A549 treated with Mapracorat at 1 μM for 4 hours (cell line): Measurements from ENCODE around the gene DPYSL4. TPM values are rescaled to one million over a fixed set of nuclear protein-coding genes. Genes with fewer than 3 reads are reported as not detected.

Source experiments
- total RNA-seq: library from RNA; stranded (reverse); fragments of 200-300 nt; extraction: Qiagen RNA extraction; gene quantifications from 5 replicates; pipeline ENCODE4 v1.2.3, GENCODE V29; 2022

The DPYSL4 gene
- total RNA-seq: 15.2 to 21.3 TPM (median 18.9 TPM) in 5 replicates

DNA sequence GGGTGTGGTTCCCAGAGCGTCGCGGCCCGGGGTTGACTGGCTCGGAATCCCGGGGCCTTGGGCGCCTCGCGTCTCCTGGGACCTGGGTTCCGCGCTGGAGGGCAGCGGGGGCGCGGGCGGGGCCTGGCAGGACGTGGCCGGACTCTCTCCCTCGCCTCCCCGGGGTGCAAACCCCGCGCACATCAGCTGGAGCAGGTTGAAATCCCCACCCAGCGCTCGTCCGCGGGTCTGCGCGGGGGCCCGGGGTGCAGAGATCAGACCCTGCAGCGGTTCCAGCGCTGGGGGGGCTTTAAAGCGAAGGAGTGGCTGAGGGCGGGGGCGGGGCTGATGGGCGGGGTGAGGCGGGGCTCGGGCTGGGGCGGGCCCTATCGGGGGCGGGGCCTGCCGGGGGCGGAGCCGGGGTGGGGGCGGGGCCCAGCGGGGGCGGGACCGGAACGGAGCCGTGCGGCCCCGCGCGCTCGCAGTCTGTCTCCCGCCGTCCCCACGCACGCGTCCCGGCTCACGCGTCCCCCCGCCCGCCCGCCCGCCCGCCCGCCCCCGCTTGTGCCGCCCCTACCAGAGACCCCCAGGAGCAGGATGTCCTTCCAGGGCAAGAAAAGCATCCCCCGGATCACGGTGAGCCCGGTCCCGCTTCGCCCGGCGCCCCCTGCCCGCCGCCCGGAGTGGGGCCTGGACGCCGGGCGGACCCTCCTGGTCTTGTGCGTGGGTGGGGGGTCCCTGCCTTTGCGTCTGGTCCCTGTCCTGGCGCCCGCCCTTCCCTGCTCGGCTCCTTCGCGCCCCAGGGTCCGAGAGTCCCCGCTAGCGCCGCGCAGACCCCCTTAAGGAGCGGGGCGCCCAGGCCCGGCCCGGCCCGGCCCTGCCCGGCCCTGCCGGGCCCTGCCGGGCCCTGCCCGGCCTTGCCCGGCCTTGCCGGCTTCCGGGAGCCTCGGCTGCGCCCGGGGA, at the start of gene DPYSL4:
DPYSL4 (plus strand) TSS at position 461 of the 942 bp plus-strand sequence; CDS start at position 577, 116 bp downstream.

Other genes starting within 250 kb of the DPYSL4 start
- 41.9 to 47.4 TPM (median 44.0 TPM) in 5 replicates for gene BNIP3, start 205.0 kb upstream of the DPYSL4 start, total RNA-seq
- gene JAKMIP3, start 121.0 kb upstream of the DPYSL4 start, total RNA-seq: 0.95 to 1.2 TPM (median 1.1 TPM) in 5 replicates
- 32.6 to 49.1 TPM (median 47.1 TPM) in 5 replicates for gene STK32C, start 121.0 kb downstream of the DPYSL4 start, total RNA-seq
- 4.4 to 6.1 TPM (median 5.3 TPM) in 5 replicates for gene LRRC27, start 145.2 kb downstream of the DPYSL4 start, total RNA-seq
- 10.8 to 18.9 TPM (median 18.6 TPM) in 5 replicates for gene PWWP2B, start 210.3 kb downstream of the DPYSL4 start, total RNA-seq